Hepatocyte (in vitro differentiated cells): ENCODE measurements around the gene C11orf52.

Experiments
- CTCF ChIP-seq: fragments of 200-600 bp; sonication (generic); IDR thresholded peaks from 2 replicates; pipeline ENCODE4 v1.5.1; 2016; ENCODE audit warnings: antibody characterized with exemption, mild to moderate bottlenecking; ENCODE audit not compliant: poor library complexity
- EZH2phosphoT487 ChIP-seq: fragments of 200-600 bp; sonication (generic); IDR thresholded peaks from one replicate; pipeline ENCODE4 v1.6.1; 2018; ENCODE audit warnings: antibody characterized with exemption, mild to moderate bottlenecking, low read depth, moderate library complexity; ENCODE audit not compliant: unreplicated experiment, severe bottlenecking

- TF ChIP-seq CTCF (no peak), EZH2phosphoT487 (no peak)
These were observed 39.1 kb upstream of the C11orf52 start for GRCh38 chr11:111879637-111879960.
